GM23338 (cell line): ENCODE data around the gene KLC3. TPM values are rescaled to one million over a fixed set of nuclear protein-coding genes. Genes with fewer than 3 reads are reported as not detected.

Experiments used
- ATAC-seq: fragments of 200-7000 bp; cut with Tn5 transposase; 3 replicates; pipeline ENCODE4 v1.9.1; 2020
- DNase-seq: peaks from one replicate; pipeline ENCODE4 v3.0.0-alpha.2; 2015; ENCODE audit warnings: low spot score
- H2AFZ ChIP-seq: fragments of 200-600 bp; sonication (generic); 2 replicates; pipeline ENCODE4 v1.8.0; 2016; ENCODE audit warnings: antibody characterized with exemption, mild to moderate bottlenecking, moderate library complexity
- H3F3A ChIP-seq: fragments of 200-600 bp; sonication (generic); replicated peaks from 2 replicates; pipeline ENCODE4 v1.8.0; 2017; ENCODE audit warnings: antibody characterized with exemption, mixed run types, low read depth
- H3K27ac ChIP-seq: fragments of 200-600 bp; sonication (generic); 2 replicates; pipeline ENCODE4 v1.6.1; 2016; ENCODE audit warnings: low read depth
- H3K27me3 ChIP-seq: fragments of 200-600 bp; sonication (generic); 2 replicates; pipeline ENCODE4 v1.8.0; 2016; ENCODE audit warnings: mild to moderate bottlenecking, mixed run types, moderate library complexity; ENCODE audit not compliant: insufficient read depth
- H3K36me3 ChIP-seq: fragments of 200-600 bp; sonication (generic); 2 replicates; pipeline ENCODE4 v1.8.0; 2016; ENCODE audit warnings: mild to moderate bottlenecking; ENCODE audit not compliant: insufficient read depth
- H3K4me1 ChIP-seq: fragments of 200-600 bp; sonication (generic); 2 replicates; pipeline ENCODE4 v1.8.0; 2016; ENCODE audit warnings: mild to moderate bottlenecking, moderate library complexity; ENCODE audit not compliant: insufficient read depth
- H3K4me2 ChIP-seq: fragments of 200-600 bp; sonication (generic); 2 replicates; pipeline ENCODE4 v1.7.1; 2017; ENCODE audit warnings: mixed run types
- H3K4me3 ChIP-seq: fragments of 200-600 bp; sonication (generic); 2 replicates; pipeline ENCODE4 v1.6.1; 2016; ENCODE audit warnings: mixed run types
- H3K79me2 ChIP-seq: fragments of 200-600 bp; sonication (generic); replicated peaks from 2 replicates; pipeline ENCODE4 v1.8.0; 2017; ENCODE audit warnings: mild to moderate bottlenecking; ENCODE audit not compliant: insufficient read depth
- H3K9me2 ChIP-seq: fragments of 200-600 bp; sonication (generic); 2 replicates; pipeline ENCODE4 v1.8.0; 2017; ENCODE audit not compliant: insufficient read depth
- H4K20me1 ChIP-seq: fragments of 200-600 bp; sonication (generic); replicated peaks from 2 replicates; pipeline ENCODE4 v1.8.0; 2017; ENCODE audit warnings: mild to moderate bottlenecking; ENCODE audit not compliant: insufficient read depth
- H3K27ac Mint-ChIP-seq: 2 replicates; pipeline ENCODE4 v1.8.0; 2020; ENCODE audit warnings: inconsistent platforms, mild to moderate bottlenecking, moderate library complexity, mixed read lengths
- H3K27me3 Mint-ChIP-seq: 3 replicates; pipeline ENCODE4 v1.8.0; 2022; ENCODE audit warnings: low read depth, mild to moderate bottlenecking, moderate library complexity, mixed read lengths, inconsistent platforms; ENCODE audit not compliant: insufficient read depth, poor library complexity
- H3K36me3 Mint-ChIP-seq: 3 replicates; pipeline ENCODE4 v1.8.0; 2021; ENCODE audit warnings: low read depth, mild to moderate bottlenecking, inconsistent platforms, moderate library complexity, mixed read lengths
- H3K4me1 Mint-ChIP-seq: 3 replicates; pipeline ENCODE4 v1.8.0; 2020; ENCODE audit warnings: mild to moderate bottlenecking, inconsistent platforms, mixed read lengths
- H3K4me3 Mint-ChIP-seq: 3 replicates; pipeline ENCODE4 v1.8.0; 2021; ENCODE audit warnings: moderate library complexity, mild to moderate bottlenecking, inconsistent platforms, mixed read lengths
- H3K9me3 Mint-ChIP-seq: 3 replicates; pipeline ENCODE4 v1.8.0; 2020; ENCODE audit warnings: moderate library complexity, mild to moderate bottlenecking, inconsistent platforms, mixed read lengths
- CREB1 ChIP-seq: fragments of 250-450 bp; sonication (Bioruptor Pico); IDR thresholded peaks from 2 replicates; pipeline ENCODE4 v1.5.0; 2020; ENCODE audit warnings: low read depth, mild to moderate bottlenecking, moderate library complexity
- EZH2 ChIP-seq: fragments of 200-600 bp; sonication (generic); IDR thresholded peaks from one replicate; pipeline ENCODE4 v1.8.0; 2017; ENCODE audit warnings: antibody characterized with exemption, mild to moderate bottlenecking, low read depth; ENCODE audit not compliant: unreplicated experiment
- EZH2phosphoT487 ChIP-seq: fragments of 200-600 bp; sonication (generic); IDR thresholded peaks from one replicate; pipeline ENCODE4 v1.8.1; 2018; ENCODE audit warnings: antibody characterized with exemption; ENCODE audit not compliant: unreplicated experiment
- JUNB ChIP-seq: IDR thresholded peaks from one replicate; pipeline ENCODE4 v1.6.1; 2016; ENCODE audit warnings: antibody characterized with exemption; ENCODE audit not compliant: unreplicated experiment
- NANOG ChIP-seq: IDR thresholded peaks from 2 replicates; pipeline ENCODE4 v1.6.1; 2016; ENCODE audit warnings: antibody characterized with exemption, borderline replicate concordance
- POLR2AphosphoS5 ChIP-seq: IDR thresholded peaks from 2 replicates; pipeline ENCODE4 v1.6.1; 2016; ENCODE audit warnings: antibody characterized with exemption, low read depth
- STAT1 ChIP-seq: IDR thresholded peaks from one replicate; pipeline ENCODE4 v1.6.1; 2016; ENCODE audit warnings: antibody characterized with exemption; ENCODE audit not compliant: unreplicated experiment
- ZNF114 ChIP-seq: fragments of 250-450 bp; sonication (Bioruptor Pico); IDR thresholded peaks from 2 replicates; pipeline ENCODE4 v1.5.0; 2020; ENCODE audit warnings: mild to moderate bottlenecking, moderate library complexity
- ZNF331 ChIP-seq: fragments of 250-450 bp; sonication (Bioruptor Pico); IDR thresholded peaks from 2 replicates; pipeline ENCODE4 v1.5.0; 2020; ENCODE audit warnings: low read depth, mild to moderate bottlenecking, moderate library complexity
- polyA plus RNA-seq: library from polyadenylated mRNA; unstranded; fragments of >200 nt; fragmentation: Nextera tagmentation; extraction: Ambion mirVana; gene quantifications from 2 replicates; pipeline ENCODE4 v1.2.1, GENCODE V29; 2016
- total RNA-seq: library from RNA; depleted of rRNA; stranded (reverse); fragments of >200 nt; shearing (Covaris generic); gene quantifications from 2 replicates; pipeline ENCODE4 v1.2.3, GENCODE V29; 2014
- TF ChIP-seq, protein P1 (sequence below): IDR thresholded peaks from 2 replicates; pipeline ENCODE4 v1.6.1; 2016; ENCODE audit warnings: antibody characterized with exemption
- TF ChIP-seq, protein P2 (sequence below), 2 experiments: fragments of 200-600 bp in 1 of 2; sonication (generic) in 1 of 2; conservative IDR thresholded peaks; 2 replicates each; pipeline versions ENCODE4 v1.5.1 to v1.6.1; 2016 to 2017; ENCODE audit warnings: antibody characterized with exemption in 2 of 2, low read depth in 2 of 2, mild to moderate bottlenecking in 2 of 2, moderate library complexity in 1 of 2
- TF ChIP-seq, protein P3 (sequence below): fragments of 250-450 bp; sonication (Bioruptor Pico); IDR thresholded peaks from 2 replicates; pipeline ENCODE4 v1.5.0; 2020; ENCODE audit warnings: mild to moderate bottlenecking, moderate library complexity

Gene KLC3
- total and polyA plus RNA-seq, 2 experiments from 2014 or later = 3.1 to 6.4 TPM

DNA sequence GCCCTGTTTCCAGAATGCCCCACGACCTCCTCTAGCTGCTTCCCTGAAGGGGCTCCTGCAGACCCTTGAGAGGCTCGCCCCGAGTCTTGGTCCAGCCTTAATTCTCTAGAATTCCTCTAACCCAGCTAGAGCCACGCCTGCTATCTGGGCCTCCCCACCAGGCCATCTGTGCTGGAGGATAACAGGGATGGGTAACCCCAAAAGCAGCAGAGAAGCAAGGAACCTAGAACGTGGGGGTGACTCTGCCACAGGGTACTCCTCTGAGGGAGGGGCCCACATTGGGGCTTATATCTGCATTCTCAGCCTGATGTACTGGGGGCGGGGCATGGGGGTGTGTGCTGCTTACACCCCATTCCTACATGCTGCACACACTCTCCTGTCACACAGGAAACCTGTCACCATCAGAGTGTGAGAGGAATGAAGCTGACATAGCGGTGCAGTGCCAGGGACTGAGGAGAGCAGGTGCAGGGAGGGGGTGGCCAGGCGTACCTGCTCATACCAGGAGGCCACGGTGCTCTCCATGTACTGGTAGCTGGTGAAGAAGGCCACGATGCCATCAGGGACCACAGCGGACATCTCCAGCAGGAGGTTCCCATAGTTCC lies 13.8 kb downstream of the KLC3 start:
- Histone ChIP-seq H3K27ac (no peak overlapping the region), H3K27me3 (no peaks in the 10 kb centered on the region), H3K79me2 (no peaks in the 10 kb centered on the region), H3K36me3 (peaks cover 31% of the 10 kb centered on the region; the same call in 1 of the 2 replicates), H3K4me2 (no peak overlapping the region), H3K9me2 (no peaks in the 10 kb centered on the region), H3K4me3 (no peak overlapping the region), H2AFZ (no peak overlapping the region), H3K4me1 (no peaks in the 10 kb centered on the region), H4K20me1 (peaks cover 7% of the 10 kb centered on the region), H3F3A (no peaks in the 10 kb centered on the region)
- TF ChIP-seq EZH2 = no peak
- TF ChIP-seq, protein P1, sequence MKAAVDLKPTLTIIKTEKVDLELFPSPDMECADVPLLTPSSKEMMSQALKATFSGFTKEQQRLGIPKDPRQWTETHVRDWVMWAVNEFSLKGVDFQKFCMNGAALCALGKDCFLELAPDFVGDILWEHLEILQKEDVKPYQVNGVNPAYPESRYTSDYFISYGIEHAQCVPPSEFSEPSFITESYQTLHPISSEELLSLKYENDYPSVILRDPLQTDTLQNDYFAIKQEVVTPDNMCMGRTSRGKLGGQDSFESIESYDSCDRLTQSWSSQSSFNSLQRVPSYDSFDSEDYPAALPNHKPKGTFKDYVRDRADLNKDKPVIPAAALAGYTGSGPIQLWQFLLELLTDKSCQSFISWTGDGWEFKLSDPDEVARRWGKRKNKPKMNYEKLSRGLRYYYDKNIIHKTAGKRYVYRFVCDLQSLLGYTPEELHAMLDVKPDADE = no peak
- TF ChIP-seq, protein P2, sequence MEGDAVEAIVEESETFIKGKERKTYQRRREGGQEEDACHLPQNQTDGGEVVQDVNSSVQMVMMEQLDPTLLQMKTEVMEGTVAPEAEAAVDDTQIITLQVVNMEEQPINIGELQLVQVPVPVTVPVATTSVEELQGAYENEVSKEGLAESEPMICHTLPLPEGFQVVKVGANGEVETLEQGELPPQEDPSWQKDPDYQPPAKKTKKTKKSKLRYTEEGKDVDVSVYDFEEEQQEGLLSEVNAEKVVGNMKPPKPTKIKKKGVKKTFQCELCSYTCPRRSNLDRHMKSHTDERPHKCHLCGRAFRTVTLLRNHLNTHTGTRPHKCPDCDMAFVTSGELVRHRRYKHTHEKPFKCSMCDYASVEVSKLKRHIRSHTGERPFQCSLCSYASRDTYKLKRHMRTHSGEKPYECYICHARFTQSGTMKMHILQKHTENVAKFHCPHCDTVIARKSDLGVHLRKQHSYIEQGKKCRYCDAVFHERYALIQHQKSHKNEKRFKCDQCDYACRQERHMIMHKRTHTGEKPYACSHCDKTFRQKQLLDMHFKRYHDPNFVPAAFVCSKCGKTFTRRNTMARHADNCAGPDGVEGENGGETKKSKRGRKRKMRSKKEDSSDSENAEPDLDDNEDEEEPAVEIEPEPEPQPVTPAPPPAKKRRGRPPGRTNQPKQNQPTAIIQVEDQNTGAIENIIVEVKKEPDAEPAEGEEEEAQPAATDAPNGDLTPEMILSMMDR (conservative IDR thresholded peaks at IDR 0.05; ENCODE audit: low read depth in 2 of 2) = no peak
- no peak for TF ChIP-seq CREB1 (CRISPR knock-in tag)
- no peak for TF ChIP-seq NANOG
- TF ChIP-seq ZNF114 (CRISPR knock-in tag) = no peak
- TF ChIP-seq JUNB = no peak
- no peaks in the 10 kb centered on the region for H3K9me3 Mint-ChIP-seq
- peaks cover 83% of the 10 kb centered on the region for H3K36me3 Mint-ChIP-seq
- DNase-seq = no peak
- no peaks in the 10 kb centered on the region; the same call in 2 of the 3 replicates for H3K4me1 Mint-ChIP-seq
- ATAC-seq = no peak
- no peak overlapping the region for H3K27ac Mint-ChIP-seq
- peaks cover 17% of the 10 kb centered on the region for H3K27me3 Mint-ChIP-seq
- no peak overlapping the region for H3K4me3 Mint-ChIP-seq

DNA sequence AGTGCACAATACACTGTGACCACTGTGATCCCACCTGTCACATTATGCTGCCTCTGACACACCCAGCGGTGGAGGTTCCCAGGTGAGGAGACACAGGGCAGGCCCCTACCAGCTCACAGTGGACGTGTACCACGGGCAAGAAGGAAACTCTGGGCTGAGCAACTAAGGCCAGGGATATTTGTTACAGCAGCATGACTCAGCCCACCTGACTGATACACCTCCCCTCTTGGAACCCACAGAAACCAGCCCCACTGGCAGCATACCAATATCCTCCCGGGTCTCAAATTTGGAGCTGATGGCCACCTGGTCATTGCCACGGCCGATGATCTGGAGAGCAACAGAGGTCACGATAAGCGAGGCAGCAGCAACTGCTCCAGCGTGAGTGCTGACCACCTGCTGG lies 14.9 kb downstream of the KLC3 start:
- no peaks in the 10 kb centered on the region for H3F3A ChIP-seq
- Mint-ChIP-seq H3K4me3 (no peak overlapping the region), H3K27ac (no peak overlapping the region), H3K27me3 (peaks cover 19% of the 10 kb centered on the region), H3K9me3 (no peaks in the 10 kb centered on the region), H3K4me1 (no peaks in the 10 kb centered on the region; the same call in 2 of the 3 replicates), H3K36me3 (peaks cover 79% of the 10 kb centered on the region)
- no peak overlapping the region for H2AFZ ChIP-seq
- ATAC-seq = no peak
- H3K27ac ChIP-seq = no peak overlapping the region
- H3K4me1 ChIP-seq = no peaks in the 10 kb centered on the region
- H3K4me3 ChIP-seq = no peak overlapping the region
- no peaks in the 10 kb centered on the region for H3K79me2 ChIP-seq
- DNase-seq = no peak
- no peak overlapping the region for H3K4me2 ChIP-seq
- H3K9me2 ChIP-seq = no peaks in the 10 kb centered on the region
- peaks cover 32% of the 10 kb centered on the region; the same call in 1 of the 2 replicates for H3K36me3 ChIP-seq
- peaks cover 10% of the 10 kb centered on the region for H4K20me1 ChIP-seq
- no peaks in the 10 kb centered on the region for H3K27me3 ChIP-seq
- TF ChIP-seq JUNB (no peak), NANOG (no peak), EZH2 (no peak), EZH2phosphoT487 (no peak), POLR2AphosphoS5 (no peak), ZNF331 (CRISPR knock-in tag) (no peak), STAT1 (no peak)
- TF ChIP-seq, protein P3, sequence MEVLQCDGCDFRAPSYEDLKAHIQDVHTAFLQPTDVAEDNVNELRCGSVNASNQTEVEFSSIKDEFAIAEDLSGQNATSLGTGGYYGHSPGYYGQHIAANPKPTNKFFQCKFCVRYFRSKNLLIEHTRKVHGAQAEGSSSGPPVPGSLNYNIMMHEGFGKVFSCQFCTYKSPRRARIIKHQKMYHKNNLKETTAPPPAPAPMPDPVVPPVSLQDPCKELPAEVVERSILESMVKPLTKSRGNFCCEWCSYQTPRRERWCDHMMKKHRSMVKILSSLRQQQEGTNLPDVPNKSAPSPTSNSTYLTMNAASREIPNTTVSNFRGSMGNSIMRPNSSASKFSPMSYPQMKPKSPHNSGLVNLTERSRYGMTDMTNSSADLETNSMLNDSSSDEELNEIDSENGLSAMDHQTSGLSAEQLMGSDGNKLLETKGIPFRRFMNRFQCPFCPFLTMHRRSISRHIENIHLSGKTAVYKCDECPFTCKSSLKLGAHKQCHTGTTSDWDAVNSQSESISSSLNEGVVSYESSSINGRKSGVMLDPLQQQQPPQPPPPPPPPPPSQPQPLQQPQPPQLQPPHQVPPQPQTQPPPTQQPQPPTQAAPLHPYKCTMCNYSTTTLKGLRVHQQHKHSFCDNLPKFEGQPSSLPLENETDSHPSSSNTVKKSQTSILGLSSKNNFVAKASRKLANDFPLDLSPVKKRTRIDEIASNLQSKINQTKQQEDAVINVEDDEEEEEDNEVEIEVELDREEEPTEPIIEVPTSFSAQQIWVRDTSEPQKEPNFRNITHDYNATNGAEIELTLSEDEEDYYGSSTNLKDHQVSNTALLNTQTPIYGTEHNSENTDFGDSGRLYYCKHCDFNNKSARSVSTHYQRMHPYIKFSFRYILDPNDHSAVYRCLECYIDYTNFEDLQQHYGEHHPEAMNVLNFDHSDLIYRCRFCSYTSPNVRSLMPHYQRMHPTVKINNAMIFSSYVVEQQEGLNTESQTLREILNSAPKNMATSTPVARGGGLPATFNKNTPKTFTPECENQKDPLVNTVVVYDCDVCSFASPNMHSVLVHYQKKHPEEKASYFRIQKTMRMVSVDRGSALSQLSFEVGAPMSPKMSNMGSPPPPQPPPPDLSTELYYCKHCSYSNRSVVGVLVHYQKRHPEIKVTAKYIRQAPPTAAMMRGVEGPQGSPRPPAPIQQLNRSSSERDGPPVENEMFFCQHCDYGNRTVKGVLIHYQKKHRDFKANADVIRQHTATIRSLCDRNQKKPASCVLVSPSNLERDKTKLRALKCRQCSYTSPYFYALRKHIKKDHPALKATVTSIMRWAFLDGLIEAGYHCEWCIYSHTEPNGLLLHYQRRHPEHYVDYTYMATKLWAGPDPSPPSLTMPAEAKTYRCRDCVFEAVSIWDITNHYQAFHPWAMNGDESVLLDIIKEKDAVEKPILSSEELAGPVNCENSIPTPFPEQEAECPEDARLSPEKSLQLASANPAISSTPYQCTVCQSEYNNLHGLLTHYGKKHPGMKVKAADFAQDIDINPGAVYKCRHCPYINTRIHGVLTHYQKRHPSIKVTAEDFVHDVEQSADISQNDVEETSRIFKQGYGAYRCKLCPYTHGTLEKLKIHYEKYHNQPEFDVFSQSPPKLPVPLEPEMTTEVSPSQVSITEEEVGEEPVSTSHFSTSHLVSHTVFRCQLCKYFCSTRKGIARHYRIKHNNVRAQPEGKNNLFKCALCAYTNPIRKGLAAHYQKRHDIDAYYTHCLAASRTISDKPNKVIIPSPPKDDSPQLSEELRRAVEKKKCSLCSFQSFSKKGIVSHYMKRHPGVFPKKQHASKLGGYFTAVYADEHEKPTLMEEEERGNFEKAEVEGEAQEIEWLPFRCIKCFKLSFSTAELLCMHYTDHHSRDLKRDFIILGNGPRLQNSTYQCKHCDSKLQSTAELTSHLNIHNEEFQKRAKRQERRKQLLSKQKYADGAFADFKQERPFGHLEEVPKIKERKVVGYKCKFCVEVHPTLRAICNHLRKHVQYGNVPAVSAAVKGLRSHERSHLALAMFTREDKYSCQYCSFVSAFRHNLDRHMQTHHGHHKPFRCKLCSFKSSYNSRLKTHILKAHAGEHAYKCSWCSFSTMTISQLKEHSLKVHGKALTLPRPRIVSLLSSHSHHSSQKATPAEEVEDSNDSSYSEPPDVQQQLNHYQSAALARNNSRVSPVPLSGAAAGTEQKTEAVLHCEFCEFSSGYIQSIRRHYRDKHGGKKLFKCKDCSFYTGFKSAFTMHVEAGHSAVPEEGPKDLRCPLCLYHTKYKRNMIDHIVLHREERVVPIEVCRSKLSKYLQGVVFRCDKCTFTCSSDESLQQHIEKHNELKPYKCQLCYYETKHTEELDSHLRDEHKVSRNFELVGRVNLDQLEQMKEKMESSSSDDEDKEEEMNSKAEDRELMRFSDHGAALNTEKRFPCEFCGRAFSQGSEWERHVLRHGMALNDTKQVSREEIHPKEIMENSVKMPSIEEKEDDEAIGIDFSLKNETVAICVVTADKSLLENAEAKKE (CRISPR knock-in tag) = no peak
